GM19324 (cell line): ENCODE data around the gene IPO5.
"Not testable (repeated sequence)": the region's sequence is repeated elsewhere in the genome, so short reads cannot be mapped to it uniquely, and the experiment has no call there.

Experiments used
- ATAC-seq: cut with Tn5 transposase; IDR thresholded peaks from one replicate; pipeline ENCODE4 v1.9.1; 2021; ENCODE audit warnings: mild to moderate bottlenecking, moderate library complexity; ENCODE audit not compliant: unreplicated experiment, low FRiP score

Gene IPO5

GRCh38 chr13:98004107-98004506, 50.6 kb downstream of the IPO5 start:
- no peak for ATAC-seq

- ATAC-seq, result not testable (repeated sequence)
These were observed 51.5 kb downstream of the IPO5 start for GRCh38 chr13:98004997-98005396.

GRCh38 chr13:98007001-98007400, 53.5 kb downstream of the IPO5 start:
- no peak for ATAC-seq

- ATAC-seq, result no peak
These were observed 59.8 kb downstream of the IPO5 start for GRCh38 chr13:98013241-98013640.

GRCh38 chr13:98014766-98015165, 61.3 kb downstream of the IPO5 start:
- no peak for ATAC-seq

GRCh38 chr13:98018293-98018692, 64.8 kb downstream of the IPO5 start:
- no peak for ATAC-seq

- no peak for ATAC-seq
These were observed 65.7 kb downstream of the IPO5 start for GRCh38 chr13:98019186-98019585.

GRCh38 chr13:98020271-98020670, 66.8 kb downstream of the IPO5 start:
- no peak for ATAC-seq

- ATAC-seq, result no peak
These were observed 68.7 kb downstream of the IPO5 start for GRCh38 chr13:98022210-98022609.

GRCh38 chr13:98025480-98026025, 72.1 kb downstream of the IPO5 start:
- no peak for ATAC-seq

- ATAC-seq, result no peak
These were observed 73.0 kb downstream of the IPO5 start for GRCh38 chr13:98026457-98026857.

- ATAC-seq, result no peak
These were observed 78.7 kb downstream of the IPO5 start for GRCh38 chr13:98032168-98032567.

- no peak for ATAC-seq
These were observed 80.1 kb downstream of the IPO5 start for GRCh38 chr13:98033277-98034247.

GRCh38 chr13:98035373-98035772, 81.9 kb downstream of the IPO5 start:
- ATAC-seq, result no peak

- not testable (repeated sequence) for ATAC-seq
These were observed 83.3 kb downstream of the IPO5 start for GRCh38 chr13:98036564-98037302.

GRCh38 chr13:98039261-98039660, 85.8 kb downstream of the IPO5 start:
- ATAC-seq, result no peak

GRCh38 chr13:98039964-98040363, 86.5 kb downstream of the IPO5 start:
- no peak for ATAC-seq

- ATAC-seq, result no peak
These were observed 87.8 kb downstream of the IPO5 start for GRCh38 chr13:98041081-98041820.

- no peak for ATAC-seq
These were observed 90.8 kb downstream of the IPO5 start for GRCh38 chr13:98044301-98044700.

GRCh38 chr13:98047785-98048184, 94.3 kb downstream of the IPO5 start:
- ATAC-seq, result not testable (repeated sequence)

GRCh38 chr13:98048265-98048664, 94.8 kb downstream of the IPO5 start:
- no peak for ATAC-seq
